ENCODE measurements around the gene TTC28.

The TTC28 gene

DNA sequence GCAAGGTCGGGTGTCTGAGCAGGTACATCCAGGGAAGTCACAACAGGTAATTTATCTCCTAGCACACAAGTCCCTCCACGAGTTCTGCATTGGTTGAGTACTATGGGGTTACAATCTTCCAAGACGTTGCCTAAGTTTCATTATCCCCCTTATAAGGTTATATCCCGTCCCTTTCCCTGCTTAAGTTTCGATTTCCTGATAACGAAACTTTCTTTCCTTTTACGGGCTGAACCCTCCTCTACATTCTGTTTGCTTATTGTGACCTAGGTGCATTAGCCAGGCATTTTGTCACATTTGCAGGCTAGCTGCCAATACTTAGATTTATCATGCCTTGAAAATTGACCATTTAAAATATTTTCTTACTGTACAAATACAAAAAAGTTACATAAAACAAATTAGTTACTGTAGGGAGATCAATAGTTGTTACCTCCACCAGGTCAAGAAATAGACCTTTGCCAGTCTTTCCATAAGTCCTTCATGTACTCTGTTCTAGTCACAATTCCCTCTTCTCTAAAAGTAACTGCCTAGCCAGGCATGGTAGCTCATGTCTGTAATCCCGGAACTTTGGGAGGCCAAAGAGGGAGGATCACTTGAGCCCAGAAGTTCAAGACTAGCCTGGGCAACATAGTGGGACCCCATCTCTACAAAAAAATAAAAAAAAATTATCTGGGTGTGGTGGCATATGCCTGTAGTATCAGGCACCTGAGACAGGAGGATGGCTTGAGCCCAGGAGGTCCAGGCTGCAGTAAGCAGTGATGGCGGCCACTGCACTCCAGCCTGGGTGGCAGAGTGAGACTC is 746.3 kb downstream of the TTC28 start:
- TF ChIP-seq CREB1 (IDR thresholded peaks at IDR 0.05; ENCODE audit: low read depth) (no peak), EGR1 (IDR thresholded peaks at IDR 0.05) (no peak), NFIC (IDR thresholded peaks at IDR 0.05) (no peak), RAD21 (IDR thresholded peaks at IDR 0.05; ENCODE audit: low read depth) (no peak)

DNA sequence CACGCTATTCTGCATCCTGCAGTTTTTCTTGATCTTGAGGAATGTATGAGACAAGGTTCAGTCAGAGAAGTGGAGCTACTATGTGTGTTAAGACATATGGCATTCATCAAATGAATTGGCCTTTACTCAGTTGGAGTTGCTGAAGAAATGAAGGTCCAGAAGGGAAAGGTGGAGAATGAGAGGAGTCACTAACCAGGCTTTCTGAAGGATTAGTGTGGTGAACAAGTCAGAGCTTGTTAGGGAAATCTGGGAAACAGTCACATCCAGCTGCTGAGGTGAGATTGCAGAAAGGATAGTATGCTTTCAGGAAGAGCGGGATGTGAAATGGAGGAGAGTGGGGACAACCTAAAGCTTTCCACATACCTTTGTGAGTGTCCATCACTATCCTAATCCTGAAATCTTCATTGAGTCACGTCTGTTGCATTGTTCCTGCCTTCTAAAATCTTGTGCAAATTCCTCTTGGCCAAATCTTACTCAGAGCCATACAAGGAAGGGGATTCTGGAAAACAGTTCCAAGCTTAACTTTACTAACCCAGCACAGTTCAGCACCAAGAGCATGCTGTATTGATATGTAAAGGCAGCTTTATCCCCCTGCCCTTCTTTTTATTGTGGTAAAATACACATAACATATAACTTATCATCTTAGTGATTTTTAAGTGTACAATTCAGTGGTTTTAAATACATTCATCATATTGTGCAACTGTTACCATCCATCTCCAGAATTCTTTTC is 749.1 kb downstream of the TTC28 start:
- no peak for TF ChIP-seq TCF12 (IDR thresholded peaks at IDR 0.05; ENCODE audit: low read depth)
- TF ChIP-seq FOXM1 (IDR thresholded peaks at IDR 0.05; ENCODE audit: borderline replicate concordance, low read depth): no peak
- TF ChIP-seq, protein P1, sequence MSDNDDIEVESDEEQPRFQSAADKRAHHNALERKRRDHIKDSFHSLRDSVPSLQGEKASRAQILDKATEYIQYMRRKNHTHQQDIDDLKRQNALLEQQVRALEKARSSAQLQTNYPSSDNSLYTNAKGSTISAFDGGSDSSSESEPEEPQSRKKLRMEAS (IDR thresholded peaks at IDR 0.05): no peak
- TF ChIP-seq CREB1 (IDR thresholded peaks at IDR 0.05; ENCODE audit: low read depth): no peak
- TF ChIP-seq ZBTB7A (IDR thresholded peaks at IDR 0.05; ENCODE audit: low read depth): no peak
- no peak for TF ChIP-seq YY1 (IDR thresholded peaks at IDR 0.05; ENCODE audit: low read depth)
- no peak for TF ChIP-seq TAF1 (IDR thresholded peaks at IDR 0.05; ENCODE audit: low read depth)
- TF ChIP-seq, protein P2, sequence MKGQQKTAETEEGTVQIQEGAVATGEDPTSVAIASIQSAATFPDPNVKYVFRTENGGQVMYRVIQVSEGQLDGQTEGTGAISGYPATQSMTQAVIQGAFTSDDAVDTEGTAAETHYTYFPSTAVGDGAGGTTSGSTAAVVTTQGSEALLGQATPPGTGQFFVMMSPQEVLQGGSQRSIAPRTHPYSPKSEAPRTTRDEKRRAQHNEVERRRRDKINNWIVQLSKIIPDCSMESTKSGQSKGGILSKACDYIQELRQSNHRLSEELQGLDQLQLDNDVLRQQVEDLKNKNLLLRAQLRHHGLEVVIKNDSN (IDR thresholded peaks at IDR 0.05): no peak
- no peak for TF ChIP-seq NFIC (IDR thresholded peaks at IDR 0.05)
- TF ChIP-seq RAD21 (IDR thresholded peaks at IDR 0.05; ENCODE audit: low read depth): no peak
- TF ChIP-seq, protein P3, sequence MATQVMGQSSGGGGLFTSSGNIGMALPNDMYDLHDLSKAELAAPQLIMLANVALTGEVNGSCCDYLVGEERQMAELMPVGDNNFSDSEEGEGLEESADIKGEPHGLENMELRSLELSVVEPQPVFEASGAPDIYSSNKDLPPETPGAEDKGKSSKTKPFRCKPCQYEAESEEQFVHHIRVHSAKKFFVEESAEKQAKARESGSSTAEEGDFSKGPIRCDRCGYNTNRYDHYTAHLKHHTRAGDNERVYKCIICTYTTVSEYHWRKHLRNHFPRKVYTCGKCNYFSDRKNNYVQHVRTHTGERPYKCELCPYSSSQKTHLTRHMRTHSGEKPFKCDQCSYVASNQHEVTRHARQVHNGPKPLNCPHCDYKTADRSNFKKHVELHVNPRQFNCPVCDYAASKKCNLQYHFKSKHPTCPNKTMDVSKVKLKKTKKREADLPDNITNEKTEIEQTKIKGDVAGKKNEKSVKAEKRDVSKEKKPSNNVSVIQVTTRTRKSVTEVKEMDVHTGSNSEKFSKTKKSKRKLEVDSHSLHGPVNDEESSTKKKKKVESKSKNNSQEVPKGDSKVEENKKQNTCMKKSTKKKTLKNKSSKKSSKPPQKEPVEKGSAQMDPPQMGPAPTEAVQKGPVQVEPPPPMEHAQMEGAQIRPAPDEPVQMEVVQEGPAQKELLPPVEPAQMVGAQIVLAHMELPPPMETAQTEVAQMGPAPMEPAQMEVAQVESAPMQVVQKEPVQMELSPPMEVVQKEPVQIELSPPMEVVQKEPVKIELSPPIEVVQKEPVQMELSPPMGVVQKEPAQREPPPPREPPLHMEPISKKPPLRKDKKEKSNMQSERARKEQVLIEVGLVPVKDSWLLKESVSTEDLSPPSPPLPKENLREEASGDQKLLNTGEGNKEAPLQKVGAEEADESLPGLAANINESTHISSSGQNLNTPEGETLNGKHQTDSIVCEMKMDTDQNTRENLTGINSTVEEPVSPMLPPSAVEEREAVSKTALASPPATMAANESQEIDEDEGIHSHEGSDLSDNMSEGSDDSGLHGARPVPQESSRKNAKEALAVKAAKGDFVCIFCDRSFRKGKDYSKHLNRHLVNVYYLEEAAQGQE (IDR thresholded peaks at IDR 0.05; ENCODE audit: low read depth): no peak
- TF ChIP-seq EP300 (IDR thresholded peaks at IDR 0.05; ENCODE audit: borderline replicate concordance): no peak
- no peak for TF ChIP-seq CEBPB (IDR thresholded peaks at IDR 0.05)
- no peak for TF ChIP-seq EGR1 (IDR thresholded peaks at IDR 0.05)
